Muscle of arm (tissue), 12 donors: ENCODE measurements around the gene ASTN2. TPM values are rescaled to one million over a fixed set of nuclear protein-coding genes. Genes with fewer than 3 reads are reported as not detected.

Experiments
- DNase-seq: peaks from one replicate; pipeline ENCODE4 v3.0.0-alpha.2; 2013
- polyA plus RNA-seq, 12 donors: library from polyadenylated mRNA; unstranded; fragments of 120-200 nt; gene quantifications; one replicate each; pipeline ENCODE4 v1.2.1, GENCODE V29; 2013; ENCODE audit not compliant: insufficient read length in 12 of 12

The ASTN2 gene
- polyA plus RNA-seq, 12 donors = 3.7 to 15.7 (median 5.5) TPM; not detected in 2

- no peak for DNase-seq
Measured at GRCh38 chr9:116389541-116390302, 1025.1 kb downstream of the ASTN2 start.

GRCh38 chr9:116387934-116388698, 1026.7 kb downstream of the ASTN2 start:
- DNase-seq = no peak

- no peak for DNase-seq
Measured at GRCh38 chr9:116383936-116384335, 1030.9 kb downstream of the ASTN2 start.

- no peak for DNase-seq
Measured at GRCh38 chr9:116383133-116383532, 1031.7 kb downstream of the ASTN2 start.

- no peak for DNase-seq
Measured at GRCh38 chr9:116382053-116382452, 1032.8 kb downstream of the ASTN2 start.

GRCh38 chr9:116381350-116381749, 1033.5 kb downstream of the ASTN2 start:
- no peak for DNase-seq

- DNase-seq = no peak
Measured at GRCh38 chr9:116380496-116380995, 1034.3 kb downstream of the ASTN2 start.

- no peak for DNase-seq
Measured at GRCh38 chr9:116379821-116380220, 1035.0 kb downstream of the ASTN2 start.

- DNase-seq = no peak
Measured at GRCh38 chr9:116378873-116379272, 1036.0 kb downstream of the ASTN2 start.

- DNase-seq = no peak
Measured at GRCh38 chr9:116377179-116377798, 1037.6 kb downstream of the ASTN2 start.
